HepG2 (cell line): ENCODE results near the gene UBE3D. TPM values are rescaled to one million over a fixed set of nuclear protein-coding genes. Genes with fewer than 3 reads are reported as not detected.

ENCODE experiments used
- ATAC-seq: fragments of 200-7000 bp; cut with Tn5 transposase; 3 replicates; pipeline ENCODE4 v1.9.1; 2020; ENCODE audit warnings: mild to moderate bottlenecking, moderate library complexity
- BruUV-seq: library from RNA; stranded (reverse); fragments of 400-500 nt; replicated peaks from 2 replicates; lab custom pipeline; 2021; lab: Mats Ljungman, UMichigan
- CTCF ChIA-PET: fragments of 300-600 bp; formaldehyde crosslinking; extraction: SDS; loops from one replicate; lab custom pipeline; 2021; ENCODE audit warnings: low total read pairs, inconsistent platforms, low intra/inter-chr PET ratio; lab: Yijun Ruan, JAX
- POLR2A ChIA-PET: fragments of 350-600 bp; sonication (Branson Sonifier 250); formaldehyde crosslinking; loops from one replicate; lab custom pipeline; 2020; ENCODE audit warnings: antibody characterized with exemption, inconsistent platforms; lab: Yijun Ruan, JAX
- DNase-seq: peaks from one replicate; pipeline ENCODE4 v3.0.0-alpha.2; 2015; ENCODE audit warnings: low spot score
- FAIRE-seq: peaks from 3 replicates; lab custom pipeline; 2011; peaks lifted over from hg19 to GRCh38; lab: Jason Lieb, UNC
- H2AFZ ChIP-seq: one replicate; pipeline ENCODE4 v1.6.1; 2011; ENCODE audit warnings: low read length, inconsistent platforms
- H3K27ac ChIP-seq: fragments of 300-600 bp; 3 replicates; pipeline ENCODE4 v1.8.0; 2011; ENCODE audit warnings: mixed run types, mild to moderate bottlenecking, mixed read lengths, low read length, inconsistent platforms; ENCODE audit not compliant: insufficient read depth; ENCODE audit errors: extremely low read length
- H3K27me3 ChIP-seq, 2 experiments: fragments of 200-600 bp in 1 of 2; 2 replicates in 1 of 2; 3 replicates in 1 of 2; pipeline versions ENCODE4 v1.6.0 to v1.8.0; 2011; ENCODE audit warnings: low read length in 2 of 2, mild to moderate bottlenecking in 2 of 2, moderate library complexity in 2 of 2, inconsistent platforms in 1 of 2; ENCODE audit not compliant: insufficient read depth in 2 of 2, control insufficient read depth in 1 of 2
- H3K36me3 ChIP-seq, 2 experiments: fragments of 200-600 bp in 1 of 2; replicated peaks in 1 of 2; 2 replicates in 1 of 2; 3 replicates in 1 of 2; pipeline versions ENCODE4 v1.5.1 to v1.8.0; 2011; ENCODE audit warnings: low read length in 2 of 2, inconsistent platforms in 1 of 2; ENCODE audit not compliant: insufficient read depth in 2 of 2, control insufficient read depth in 1 of 2
- H3K4me1 ChIP-seq: 2 replicates; pipeline ENCODE4 v1.5.1; 2012; ENCODE audit warnings: low read length, inconsistent platforms; ENCODE audit not compliant: insufficient read depth
- H3K4me2 ChIP-seq: 2 replicates; pipeline ENCODE4 v1.6.0; 2011; ENCODE audit warnings: low read depth, low read length, inconsistent platforms
- H3K4me3 ChIP-seq, 3 experiments: fragments of 200-600 bp in 1 of 3; sonication (generic), shearing (Covaris generic) in 1 of 3; replicated peaks in 1 of 3; 2 replicates each; pipeline ENCODE4 v1.5.1; 2011 to 2016; ENCODE audit warnings: low read length in 3 of 3, inconsistent platforms in 2 of 3, low read depth in 2 of 3, mild to moderate bottlenecking in 2 of 3, control low read depth in 1 of 3, mixed read lengths in 1 of 3; ENCODE audit not compliant: insufficient read depth in 1 of 3
- H3K79me2 ChIP-seq: one replicate; pipeline ENCODE4 v1.6.1; 2011; ENCODE audit warnings: low read length, inconsistent platforms; ENCODE audit not compliant: insufficient read depth
- H3K9ac ChIP-seq: 2 replicates; pipeline ENCODE4 v1.6.0; 2011; ENCODE audit warnings: mild to moderate bottlenecking, low read depth, low read length, inconsistent platforms; ENCODE audit not compliant: insufficient read depth
- H3K9me3 ChIP-seq: 2 replicates; pipeline ENCODE4 v1.5.1; 2012; ENCODE audit warnings: mild to moderate bottlenecking, low read length
- H4K20me1 ChIP-seq: 2 replicates; pipeline ENCODE4 v1.6.0; 2011; ENCODE audit warnings: inconsistent platforms, mild to moderate bottlenecking, low read length, moderate library complexity; ENCODE audit not compliant: insufficient read depth
- CEBPG ChIP-seq: IDR thresholded peaks from 2 replicates; pipeline ENCODE4 v1.6.1; 2016
- ELF3 ChIP-seq: IDR thresholded peaks from 2 replicates; pipeline ENCODE4 v1.6.1; 2016; ENCODE audit warnings: missing genetic modification reagents, missing compliant biosample characterization
- GATAD2A ChIP-seq: IDR thresholded peaks from 2 replicates; pipeline ENCODE4 v1.6.1; 2016
- KDM2A ChIP-seq: sonication (generic); formaldehyde crosslinking; IDR thresholded peaks from 2 replicates; pipeline ENCODE4 v1.4.0; 2020; ENCODE audit warnings: low read depth, missing genetic modification reagents, borderline replicate concordance
- MED13 ChIP-seq: sonication (generic); formaldehyde crosslinking; IDR thresholded peaks from 2 replicates; pipeline ENCODE4 v1.5.0; 2020; ENCODE audit warnings: missing genetic modification reagents
- SIN3A ChIP-seq: IDR thresholded peaks from 2 replicates; pipeline ENCODE4 v1.6.1; 2011; ENCODE audit warnings: low read depth, mild to moderate bottlenecking, control low read depth, low read length, borderline replicate concordance
- ZNF235 ChIP-seq: sonication (generic); formaldehyde crosslinking; IDR thresholded peaks from 2 replicates; pipeline ENCODE4 v1.8.1; 2023; ENCODE audit warnings: mild to moderate bottlenecking, missing genetic modification reagents, borderline replicate concordance
- ZNF343 ChIP-seq: sonication (generic); formaldehyde crosslinking; IDR thresholded peaks from 2 replicates; pipeline ENCODE4 v1.4.0; 2020; ENCODE audit warnings: mild to moderate bottlenecking, missing genetic modification reagents
- ZNF883 ChIP-seq: sonication (generic); formaldehyde crosslinking; IDR thresholded peaks from 2 replicates; pipeline ENCODE4 v1.5.1; 2020; ENCODE audit warnings: mild to moderate bottlenecking, missing genetic modification reagents; ENCODE audit errors: not compliant biosample characterization
- WGBS: methylation state at CpG from one replicate; pipeline ENCODE4 v1.1.6; 2017; ENCODE audit warnings: low lambda C conversion rate; 5-methylcytosine and 5-hydroxymethylcytosine counted together
- in situ Hi-C: cut with HindIII; loops from 2 replicates; pipeline ENCODE4 v1.10.0; 2017; ENCODE audit warnings: low pct_unique_long_range_greater_than_20kb; ENCODE audit not compliant: extremely low pct_ligation_motif_present
- intact Hi-C: fragments of 100-400 bp; cut with micrococcal nuclease; formaldehyde crosslinking; loops from one replicate; pipeline ENCODE4 v1.10.0; 2022; ENCODE audit not compliant: unreplicated experiment
- polyA plus RNA-seq, 8 experiments: library from polyadenylated mRNA; depleted of rRNA in 3 of 8; stranded (reverse) in 7 of 8; unstranded in 1 of 8; fragments of >200 nt; fragmentation: Illumina TruSeq in 4 of 8; extraction: Trizol in 4 of 8; gene quantifications; 2 replicates each; pipeline versions ENCODE4 v1.2.1 to v1.2.3, GENCODE V29; 2011 to 2016; ENCODE audit warnings: low read depth in 4 of 8, missing spikeins in 1 of 8, mixed read lengths in 1 of 8; ENCODE audit not compliant: insufficient read depth in 1 of 8
- total RNA-seq, 5 experiments: library from RNA; depleted of rRNA; stranded (reverse); fragments of >200 nt; fragmentation: Illumina TruSeq; extraction: Trizol; gene quantifications; 2 replicates each; pipeline ENCODE4 v1.2.3, GENCODE V29; 2016; ENCODE audit warnings: low read depth in 1 of 5
- TF ChIP-seq, protein P1 (sequence below): sonication (generic); formaldehyde crosslinking; IDR thresholded peaks from 2 replicates; pipeline ENCODE4 v1.9.0; 2021; ENCODE audit warnings: missing genetic modification reagents, mild to moderate bottlenecking, borderline replicate concordance

Gene UBE3D
- total and polyA plus RNA-seq, 2 of the 13 experiments (the other 11 are each of a cell fraction or from before 2014, with no cell fraction given), result 5.1 to 11.4 TPM

- no peak for TF ChIP-seq ELF3 (CRISPR knock-in tag)
- no peak for TF ChIP-seq SIN3A
- TF ChIP-seq ZNF883 (CRISPR knock-in tag), result no peak
Measured at GRCh38 chr6:83096791-83097190, 31.1 kb upstream of the UBE3D start (continued).

DNA sequence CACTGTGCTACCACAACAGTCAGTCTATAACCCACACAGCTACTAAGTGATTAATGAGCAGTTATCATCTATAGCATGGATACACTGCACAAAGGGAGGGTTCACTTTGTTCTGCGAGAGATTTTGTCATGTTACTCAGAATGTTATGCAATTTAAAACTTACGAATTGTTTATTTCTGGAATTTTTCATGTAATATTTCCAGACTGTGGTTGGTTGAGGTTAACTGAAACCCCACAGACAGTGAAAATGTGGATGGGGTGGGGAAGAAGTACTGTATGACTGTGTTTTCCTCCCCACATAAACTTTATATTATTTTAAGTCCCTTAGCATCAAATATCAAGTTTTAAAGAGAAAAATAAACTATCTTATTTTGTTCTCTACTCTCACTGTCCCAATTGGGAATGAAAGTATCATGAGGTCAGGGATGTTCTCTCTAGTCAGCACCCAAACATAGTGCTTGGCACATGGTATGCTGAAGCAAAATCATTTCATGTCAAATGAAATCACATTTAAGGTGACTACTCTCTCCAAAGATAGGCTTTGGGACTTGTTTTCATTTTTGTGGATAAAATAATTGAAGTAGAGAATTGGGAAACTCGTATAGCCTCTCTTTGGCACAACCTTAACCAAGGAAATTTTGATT is 27.2 kb upstream of the UBE3D start:
- no peak for ATAC-seq
- no peak for TF ChIP-seq ZNF235 (CRISPR knock-in tag)
- no peak for TF ChIP-seq CEBPG (CRISPR knock-in tag)
- TF ChIP-seq GATAD2A (CRISPR knock-in tag), result no peak
- no peak for TF ChIP-seq KDM2A
- TF ChIP-seq, protein P1, sequence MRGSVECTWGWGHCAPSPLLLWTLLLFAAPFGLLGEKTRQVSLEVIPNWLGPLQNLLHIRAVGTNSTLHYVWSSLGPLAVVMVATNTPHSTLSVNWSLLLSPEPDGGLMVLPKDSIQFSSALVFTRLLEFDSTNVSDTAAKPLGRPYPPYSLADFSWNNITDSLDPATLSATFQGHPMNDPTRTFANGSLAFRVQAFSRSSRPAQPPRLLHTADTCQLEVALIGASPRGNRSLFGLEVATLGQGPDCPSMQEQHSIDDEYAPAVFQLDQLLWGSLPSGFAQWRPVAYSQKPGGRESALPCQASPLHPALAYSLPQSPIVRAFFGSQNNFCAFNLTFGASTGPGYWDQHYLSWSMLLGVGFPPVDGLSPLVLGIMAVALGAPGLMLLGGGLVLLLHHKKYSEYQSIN (CRISPR knock-in tag), result no peak
- TF ChIP-seq ZNF343 (CRISPR knock-in tag), result no peak
- TF ChIP-seq MED13 (CRISPR knock-in tag), result no peak
- Histone ChIP-seq H3K9ac (no peak overlapping the region), H2AFZ (no peak overlapping the region), H3K4me2 (no peak overlapping the region), H3K27me3 (no peaks in the 10 kb centered on the region), H4K20me1 (no peaks in the 10 kb centered on the region), H3K4me3 (no peak overlapping the region), H3K36me3 (no peaks in the 10 kb centered on the region), H3K27ac (no peak overlapping the region), H3K4me1 (no peaks in the 10 kb centered on the region), H3K79me2 (no peaks in the 10 kb centered on the region), H3K9me3 (no peaks in the 10 kb centered on the region)
- FAIRE-seq, result no peak
- WGBS, result 92% methylated on average over 3 of the region's 3 CpGs
- ChIA-PET POLR2A (no interaction called here), CTCF (no interaction called here)
- BruUV-seq, result no TSS peak
- in situ Hi-C loops (no loop called here), intact Hi-C loops (no loop called here)
- no peak for DNase-seq
